Measurements from ENCODE around the gene LILRB2. TPM values are rescaled to one million over a fixed set of nuclear protein-coding genes. Genes with fewer than 3 reads are reported as not detected.
"Not testable (repeated sequence)": the region's sequence is repeated elsewhere in the genome, so short reads cannot be mapped to it uniquely, and the experiment has no call there.

LILRB2 gene
- total RNA-seq, 3 donors from 2014 or later: not detected

- ATAC-seq; H3K9me3 Mint-ChIP-seq; H3K4me1 Mint-ChIP-seq (ENCODE audit: low read depth); H3K4me3 Mint-ChIP-seq; H3K36me3 Mint-ChIP-seq (ENCODE audit: insufficient read depth); DNase-seq: not testable (repeated sequence)
- H3K27me3 Mint-ChIP-seq (ENCODE audit: low read depth): peaks cover 42% of the 10 kb centered on the region
Observed at GRCh38 chr19:54272181-54272580, 8.7 kb downstream of the LILRB2 start.

GRCh38 chr19:54271587-54271986, 9.3 kb downstream of the LILRB2 start:
- H3K9me3 Mint-ChIP-seq; H3K4me3 Mint-ChIP-seq; ATAC-seq; DNase-seq; H3K36me3 Mint-ChIP-seq (ENCODE audit: insufficient read depth); H3K4me1 Mint-ChIP-seq (ENCODE audit: low read depth): not testable (repeated sequence)
- H3K27me3 Mint-ChIP-seq (ENCODE audit: low read depth): peaks cover 38% of the 10 kb centered on the region

- Mint-ChIP-seq H3K9me3 (no peaks in the 10 kb centered on the region), H3K4me3 (no peak overlapping the region), H3K36me3 (ENCODE audit: insufficient read depth) (no peaks in the 10 kb centered on the region), H3K4me1 (ENCODE audit: low read depth) (peaks cover 3% of the 10 kb centered on the region), H3K27me3 (ENCODE audit: low read depth) (peaks cover 38% of the 10 kb centered on the region)
- DNase-seq (no peak), ATAC-seq (no peak)
Observed at GRCh38 chr19:54271106-54271505, 9.8 kb downstream of the LILRB2 start.

- ATAC-seq (no peak), DNase-seq (no peak)
- H3K27me3 Mint-ChIP-seq (ENCODE audit: low read depth): peaks cover 31% of the 10 kb centered on the region
- no peak overlapping the region for H3K4me3 Mint-ChIP-seq
- no peaks in the 10 kb centered on the region for H3K36me3 Mint-ChIP-seq (ENCODE audit: insufficient read depth)
- H3K9me3 Mint-ChIP-seq: no peaks in the 10 kb centered on the region
- peaks cover under 1% of the 10 kb centered on the region for H3K4me1 Mint-ChIP-seq (ENCODE audit: low read depth)
Observed at GRCh38 chr19:54268936-54269335, 12.0 kb downstream of the LILRB2 start.

GRCh38 chr19:54266133-54266532, 14.8 kb downstream of the LILRB2 start:
- DNase-seq (peak; percentile 55), ATAC-seq (peak; percentile 65 to 71)
- H3K4me3 Mint-ChIP-seq: no peak overlapping the region
- peaks cover 15% of the 10 kb centered on the region for H3K27me3 Mint-ChIP-seq (ENCODE audit: low read depth)
- H3K4me1 Mint-ChIP-seq (ENCODE audit: low read depth): no peaks in the 10 kb centered on the region
- no peaks in the 10 kb centered on the region for H3K9me3 Mint-ChIP-seq
- no peaks in the 10 kb centered on the region for H3K36me3 Mint-ChIP-seq (ENCODE audit: insufficient read depth)

- DNase-seq (no peak), ATAC-seq (no peak)
- Mint-ChIP-seq H3K4me1 (ENCODE audit: low read depth) (no peaks in the 10 kb centered on the region), H3K9me3 (no peaks in the 10 kb centered on the region), H3K4me3 (no peak overlapping the region), H3K27me3 (ENCODE audit: low read depth) (peaks cover 4% of the 10 kb centered on the region), H3K36me3 (ENCODE audit: insufficient read depth) (no peaks in the 10 kb centered on the region)
Observed at GRCh38 chr19:54262470-54262869, 18.4 kb downstream of the LILRB2 start.

- Mint-ChIP-seq H3K4me3 (no peak overlapping the region), H3K4me1 (ENCODE audit: low read depth) (no peaks in the 10 kb centered on the region), H3K36me3 (ENCODE audit: insufficient read depth) (no peaks in the 10 kb centered on the region), H3K27me3 (ENCODE audit: low read depth) (peaks cover 5% of the 10 kb centered on the region), H3K9me3 (no peaks in the 10 kb centered on the region)
- no peak for ATAC-seq
- no peak for DNase-seq
Observed at GRCh38 chr19:54262066-54262465, 18.8 kb downstream of the LILRB2 start.

- no peak within 1 kb of the TSS for H3K4me3 Mint-ChIP-seq
- H3K9me3 Mint-ChIP-seq: no peaks in the 10 kb centered on the region
- H3K36me3 Mint-ChIP-seq (ENCODE audit: insufficient read depth): no peaks in the 10 kb centered on the region
- H3K27me3 Mint-ChIP-seq (ENCODE audit: low read depth): peaks cover 10% of the 10 kb centered on the region
- DNase-seq: no peak
- H3K4me1 Mint-ChIP-seq (ENCODE audit: low read depth): no peaks in the 10 kb centered on the region
- ATAC-seq: no peak
Observed at GRCh38 chr19:54257116-54257480, 23.8 kb downstream of the LILRB2 start, which contains the start of gene LILRB5. Gene LILRB5, minus strand, starts transcription at chr19:54257273. Its CDS starts 80 bp downstream, at chr19:54257193.

- Mint-ChIP-seq H3K4me1 (ENCODE audit: low read depth) (no peaks in the 10 kb centered on the region), H3K9me3 (no peaks in the 10 kb centered on the region), H3K36me3 (ENCODE audit: insufficient read depth) (no peaks in the 10 kb centered on the region), H3K27me3 (ENCODE audit: low read depth) (peaks cover 10% of the 10 kb centered on the region), H3K4me3 (no peak overlapping the region)
- no peak for DNase-seq
- no peak for ATAC-seq
Observed at GRCh38 chr19:54256250-54257115, 24.4 kb downstream of the LILRB2 start.

- ATAC-seq: no peak
- no peaks in the 10 kb centered on the region for H3K4me1 Mint-ChIP-seq (ENCODE audit: low read depth)
- no peak overlapping the region for H3K4me3 Mint-ChIP-seq
- peaks cover 10% of the 10 kb centered on the region for H3K27me3 Mint-ChIP-seq (ENCODE audit: low read depth)
- H3K36me3 Mint-ChIP-seq (ENCODE audit: insufficient read depth): no peaks in the 10 kb centered on the region
- no peak for DNase-seq
- no peaks in the 10 kb centered on the region for H3K9me3 Mint-ChIP-seq
Observed at GRCh38 chr19:54255105-54255775, 25.7 kb downstream of the LILRB2 start.

- Mint-ChIP-seq H3K36me3 (ENCODE audit: insufficient read depth) (no peaks in the 10 kb centered on the region), H3K4me3 (no peak overlapping the region), H3K27me3 (ENCODE audit: low read depth) (peaks cover 13% of the 10 kb centered on the region), H3K4me1 (ENCODE audit: low read depth) (no peaks in the 10 kb centered on the region), H3K9me3 (no peaks in the 10 kb centered on the region)
- ATAC-seq (no peak), DNase-seq (no peak)
Observed at GRCh38 chr19:54254195-54254906, 26.6 kb downstream of the LILRB2 start.

- no peak for ATAC-seq
- Mint-ChIP-seq H3K4me1 (ENCODE audit: low read depth) (no peaks in the 10 kb centered on the region), H3K4me3 (no peak overlapping the region), H3K27me3 (ENCODE audit: low read depth) (peaks cover 13% of the 10 kb centered on the region), H3K36me3 (ENCODE audit: insufficient read depth) (no peaks in the 10 kb centered on the region), H3K9me3 (no peaks in the 10 kb centered on the region)
- DNase-seq: no peak
Observed at GRCh38 chr19:54253331-54254194, 27.3 kb downstream of the LILRB2 start.

GRCh38 chr19:54252845-54253244, 28.1 kb downstream of the LILRB2 start:
- Mint-ChIP-seq H3K9me3 (no peaks in the 10 kb centered on the region), H3K4me1 (ENCODE audit: low read depth) (peaks cover 7% of the 10 kb centered on the region), H3K36me3 (ENCODE audit: insufficient read depth) (no peaks in the 10 kb centered on the region), H3K27me3 (ENCODE audit: low read depth) (peaks cover 13% of the 10 kb centered on the region), H3K4me3 (no peak overlapping the region)
- ATAC-seq (no peak), DNase-seq (no peak)

- ATAC-seq (no peak), DNase-seq (no peak)
- Mint-ChIP-seq H3K4me3 (no peak overlapping the region), H3K27me3 (ENCODE audit: low read depth) (peaks cover 9% of the 10 kb centered on the region), H3K9me3 (no peaks in the 10 kb centered on the region), H3K36me3 (ENCODE audit: insufficient read depth) (no peaks in the 10 kb centered on the region), H3K4me1 (ENCODE audit: low read depth) (peaks cover 11% of the 10 kb centered on the region)
Observed at GRCh38 chr19:54252243-54252642, 28.7 kb downstream of the LILRB2 start.
